HG02973 (cell line): Measurements from ENCODE around the gene LRRIQ1.

Experiments used
- ATAC-seq: cut with Tn5 transposase; IDR thresholded peaks from one replicate; pipeline ENCODE4 v1.9.1; 2021; ENCODE audit warnings: moderate library complexity; ENCODE audit not compliant: unreplicated experiment

LRRIQ1 gene

GRCh38 chr12:85279449-85280164, 243.5 kb downstream of the LRRIQ1 start:
- no peak for ATAC-seq

- no peak for ATAC-seq
Observed at GRCh38 chr12:85280165-85280983, 244.2 kb downstream of the LRRIQ1 start, which contains the start of gene ALX1. Gene ALX1, plus strand, starts transcription at chr12:85280220. Its CDS starts 42 bp downstream, at chr12:85280262.

- ATAC-seq, result no peak
Observed at GRCh38 chr12:85280984-85281630, 245.0 kb downstream of the LRRIQ1 start.

DNA sequence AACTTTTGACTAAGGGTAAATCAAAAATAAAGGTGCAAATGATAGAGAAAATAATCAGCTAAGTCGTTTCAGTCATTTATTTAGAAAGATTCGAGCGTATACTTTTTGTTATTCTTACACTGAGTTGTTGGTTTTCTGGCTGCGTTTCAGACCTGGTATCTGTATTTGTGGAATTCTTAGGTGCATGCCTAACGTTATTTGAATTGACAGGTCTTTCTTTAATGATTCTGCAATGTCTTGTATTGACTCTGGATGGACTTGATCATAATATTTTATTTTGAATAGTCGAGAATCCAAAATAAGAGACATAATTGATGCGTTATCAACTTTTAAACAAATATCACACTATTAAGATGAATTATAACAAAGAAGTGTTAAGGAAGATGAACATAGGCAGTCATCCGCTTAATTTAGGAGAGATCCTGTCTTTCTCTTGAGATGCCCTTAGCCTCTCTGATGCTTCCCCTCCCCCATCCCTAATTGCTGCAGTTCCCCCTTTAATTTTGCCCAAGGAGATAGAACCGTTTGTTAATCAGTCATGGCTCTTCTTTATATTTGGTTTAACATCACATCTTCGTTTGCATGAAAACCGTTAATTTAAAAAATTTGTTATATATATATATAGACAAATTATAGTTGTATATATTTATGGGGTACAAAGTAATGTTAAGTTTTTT, 245.6 kb downstream of the LRRIQ1 start:
- ATAC-seq, result no peak

GRCh38 chr12:85283560-85283959, 247.4 kb downstream of the LRRIQ1 start:
- no peak for ATAC-seq
